Hepatocyte (in vitro differentiated cells): ENCODE results near the gene LYZL4. TPM values are rescaled to one million over a fixed set of nuclear protein-coding genes. Genes with fewer than 3 reads are reported as not detected.

ENCODE experiments used
- DNase-seq: peaks from one replicate; pipeline ENCODE4 v3.0.0-alpha.2; 2016; ENCODE audit warnings: low spot score
- H2AFZ ChIP-seq: fragments of 200-600 bp; sonication (generic); 2 replicates; pipeline ENCODE4 v1.6.0; 2016; ENCODE audit warnings: antibody characterized with exemption, mild to moderate bottlenecking
- H3K27ac ChIP-seq: fragments of 200-600 bp; sonication (generic); 2 replicates; pipeline ENCODE4 v1.5.1; 2016; ENCODE audit warnings: mild to moderate bottlenecking
- H3K27me3 ChIP-seq: fragments of 200-600 bp; sonication (generic); 2 replicates; pipeline ENCODE4 v1.6.1; 2016
- H3K36me3 ChIP-seq: fragments of 200-600 bp; sonication (generic); replicated peaks from 2 replicates; pipeline ENCODE4 v1.5.1; 2016; ENCODE audit warnings: low read depth; ENCODE audit not compliant: insufficient read depth
- H3K4me1 ChIP-seq: fragments of 200-600 bp; sonication (generic); 2 replicates; pipeline ENCODE4 v1.5.1; 2016; ENCODE audit warnings: mild to moderate bottlenecking, moderate library complexity; ENCODE audit not compliant: insufficient read depth
- H3K4me2 ChIP-seq: fragments of 200-600 bp; sonication (generic); 2 replicates; pipeline ENCODE4 v1.6.0; 2016
- H3K4me3 ChIP-seq: fragments of 200-600 bp; sonication (generic); 2 replicates; pipeline ENCODE4 v1.5.1; 2016; ENCODE audit warnings: mild to moderate bottlenecking
- H3K79me2 ChIP-seq: fragments of 200-600 bp; sonication (generic); 2 replicates; pipeline ENCODE4 v1.6.0; 2017; ENCODE audit warnings: mild to moderate bottlenecking
- H3K9me2 ChIP-seq: fragments of 200-600 bp; sonication (generic); replicated peaks from 2 replicates; pipeline ENCODE4 v1.6.0; 2017; ENCODE audit warnings: mild to moderate bottlenecking; ENCODE audit not compliant: insufficient read depth
- H3K9me3 ChIP-seq: fragments of 200-600 bp; sonication (generic); 2 replicates; pipeline ENCODE4 v1.5.1; 2016; ENCODE audit warnings: low read depth, mild to moderate bottlenecking
- H4K20me1 ChIP-seq: fragments of 200-600 bp; sonication (generic); 2 replicates; pipeline ENCODE4 v1.6.0; 2016; ENCODE audit warnings: mild to moderate bottlenecking; ENCODE audit not compliant: insufficient read depth, poor library complexity, severe bottlenecking
- EZH2 ChIP-seq: fragments of 200-600 bp; sonication (generic); IDR thresholded peaks from 2 replicates; pipeline ENCODE4 v1.6.1; 2016; ENCODE audit warnings: antibody characterized with exemption, mild to moderate bottlenecking, borderline replicate concordance
- EZH2phosphoT487 ChIP-seq: fragments of 200-600 bp; sonication (generic); IDR thresholded peaks from one replicate; pipeline ENCODE4 v1.6.1; 2018; ENCODE audit warnings: antibody characterized with exemption, mild to moderate bottlenecking, low read depth, moderate library complexity; ENCODE audit not compliant: unreplicated experiment, severe bottlenecking
- WGBS: methylation state at CpG from one replicate; pipeline ENCODE4 v1.1.6; 2016; ENCODE audit warnings: low lambda C conversion rate; ENCODE audit errors: missing lambda C conversion rate; 5-methylcytosine and 5-hydroxymethylcytosine counted together
- polyA plus RNA-seq: library from polyadenylated mRNA; unstranded; fragments of >200 nt; fragmentation: Nextera tagmentation; extraction: Ambion mirVana; gene quantifications from 2 replicates; pipeline ENCODE4 v1.2.1, GENCODE V29; 2016
- total RNA-seq: library from RNA; depleted of rRNA; stranded (reverse); fragments of >200 nt; gene quantifications from 2 replicates; pipeline ENCODE4 v1.2.3, GENCODE V29; 2014
- TF ChIP-seq, protein P1 (sequence below): fragments of 200-600 bp; sonication (generic); IDR thresholded peaks from 2 replicates; pipeline ENCODE4 v1.5.1; 2016; ENCODE audit warnings: antibody characterized with exemption, mild to moderate bottlenecking; ENCODE audit not compliant: poor library complexity

The LYZL4 gene
- total RNA-seq, result not detected in 2 replicates
- not detected in 2 replicates for polyA plus RNA-seq

DNA sequence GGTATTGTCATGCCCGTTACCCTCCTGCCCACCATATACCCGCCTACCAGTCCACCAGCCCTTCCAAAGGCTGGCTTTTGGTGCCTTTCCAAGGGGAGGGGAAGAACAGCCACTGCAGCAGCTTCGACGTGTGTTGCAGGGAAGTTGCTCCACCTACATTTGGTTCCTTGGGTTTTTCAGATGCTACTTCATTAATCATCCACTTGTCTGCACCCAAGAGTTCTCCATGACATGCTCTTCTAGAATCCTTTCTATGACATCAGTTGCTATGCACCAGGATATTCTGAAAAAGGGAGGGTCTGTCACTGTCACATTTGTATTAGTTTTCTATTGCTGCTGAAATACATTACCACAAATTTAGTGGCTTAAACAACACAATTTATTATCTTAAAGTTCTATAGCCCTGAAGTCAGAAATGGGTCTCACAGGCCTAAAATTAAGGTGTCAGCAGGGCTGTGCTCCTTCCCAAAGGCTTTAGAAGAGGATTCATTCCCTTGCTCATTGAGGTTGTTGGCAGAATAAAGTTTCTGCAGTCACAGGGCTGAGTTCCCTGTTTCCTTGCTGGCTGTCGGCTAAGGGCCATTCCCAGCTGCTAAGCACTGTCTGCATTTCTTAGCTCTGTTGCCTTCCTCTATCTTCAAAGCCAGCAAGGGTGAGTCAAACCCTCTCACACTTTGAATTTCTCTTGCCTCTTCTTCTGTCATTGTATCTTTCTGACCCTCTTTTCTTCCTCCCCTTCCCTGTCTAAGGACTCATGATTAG lies at the start of gene LYZL4:
Gene LYZL4, minus strand, starts transcription at position 241 of the 762 bp plus-strand sequence. CDS start 3,359 bp downstream, outside the sequence.
- no peak within 1 kb of the TSS for H3K4me3 ChIP-seq
- no peaks in the 10 kb centered on the region for H3K9me3 ChIP-seq
- WGBS, result 64% methylated on average over 5 of the region's 5 CpGs
- no peaks in the 10 kb centered on the region for H3K4me1 ChIP-seq
- no peaks in the 10 kb centered on the region for H3K79me2 ChIP-seq
- no peaks in the 10 kb centered on the region for H3K36me3 ChIP-seq
- DNase-seq, result no peak
- no peak within 1 kb of the TSS for H3K27ac ChIP-seq
- no peaks in the 10 kb centered on the region for H3K9me2 ChIP-seq
- TF ChIP-seq EZH2 (no peak), EZH2phosphoT487 (no peak)
- TF ChIP-seq, protein P1, sequence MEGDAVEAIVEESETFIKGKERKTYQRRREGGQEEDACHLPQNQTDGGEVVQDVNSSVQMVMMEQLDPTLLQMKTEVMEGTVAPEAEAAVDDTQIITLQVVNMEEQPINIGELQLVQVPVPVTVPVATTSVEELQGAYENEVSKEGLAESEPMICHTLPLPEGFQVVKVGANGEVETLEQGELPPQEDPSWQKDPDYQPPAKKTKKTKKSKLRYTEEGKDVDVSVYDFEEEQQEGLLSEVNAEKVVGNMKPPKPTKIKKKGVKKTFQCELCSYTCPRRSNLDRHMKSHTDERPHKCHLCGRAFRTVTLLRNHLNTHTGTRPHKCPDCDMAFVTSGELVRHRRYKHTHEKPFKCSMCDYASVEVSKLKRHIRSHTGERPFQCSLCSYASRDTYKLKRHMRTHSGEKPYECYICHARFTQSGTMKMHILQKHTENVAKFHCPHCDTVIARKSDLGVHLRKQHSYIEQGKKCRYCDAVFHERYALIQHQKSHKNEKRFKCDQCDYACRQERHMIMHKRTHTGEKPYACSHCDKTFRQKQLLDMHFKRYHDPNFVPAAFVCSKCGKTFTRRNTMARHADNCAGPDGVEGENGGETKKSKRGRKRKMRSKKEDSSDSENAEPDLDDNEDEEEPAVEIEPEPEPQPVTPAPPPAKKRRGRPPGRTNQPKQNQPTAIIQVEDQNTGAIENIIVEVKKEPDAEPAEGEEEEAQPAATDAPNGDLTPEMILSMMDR, result no peak
- H3K27me3 ChIP-seq, result peaks cover 10% of the 10 kb centered on the region
- no peak within 1 kb of the TSS for H3K4me2 ChIP-seq
- H4K20me1 ChIP-seq, result no peaks in the 10 kb centered on the region
- no peak within 1 kb of the TSS for H2AFZ ChIP-seq

- TF ChIP-seq EZH2 (no peak), EZH2phosphoT487 (no peak)
- TF ChIP-seq, protein P1, result no peak
- no peaks in the 10 kb centered on the region for H3K27me3 ChIP-seq
- no peaks in the 10 kb centered on the region for H4K20me1 ChIP-seq
- no peaks in the 10 kb centered on the region for H3K9me2 ChIP-seq
- no peak overlapping the region for H3K27ac ChIP-seq
- H3K4me1 ChIP-seq, result no peaks in the 10 kb centered on the region
- H2AFZ ChIP-seq, result no peak overlapping the region
- no peak overlapping the region for H3K4me3 ChIP-seq
- H3K4me2 ChIP-seq, result no peak overlapping the region
- no peaks in the 10 kb centered on the region for H3K36me3 ChIP-seq
- no peak for DNase-seq
- no peaks in the 10 kb centered on the region for H3K9me3 ChIP-seq
- no peaks in the 10 kb centered on the region for H3K79me2 ChIP-seq
These were observed 48.7 kb upstream of the LYZL4 start for GRCh38 chr3:42459151-42459550.

GRCh38 chr3:42456211-42456610 lies 45.8 kb upstream of the LYZL4 start:
- H3K79me2 ChIP-seq, result no peaks in the 10 kb centered on the region

More at GRCh38 chr3:42456211-42456610, 45.8 kb upstream of the LYZL4 start:
- no peaks in the 10 kb centered on the region for H3K4me1 ChIP-seq
- no peak overlapping the region for H3K4me2 ChIP-seq
- no peak overlapping the region for H2AFZ ChIP-seq
- no peaks in the 10 kb centered on the region for H3K27me3 ChIP-seq
- H3K27ac ChIP-seq, result no peak overlapping the region
- no peak for DNase-seq
- no peak overlapping the region for H3K4me3 ChIP-seq
- no peaks in the 10 kb centered on the region for H3K36me3 ChIP-seq
- H3K9me2 ChIP-seq, result no peaks in the 10 kb centered on the region
- H4K20me1 ChIP-seq, result no peaks in the 10 kb centered on the region
- TF ChIP-seq, protein P1, result no peak
- no peak for TF ChIP-seq EZH2
- TF ChIP-seq EZH2phosphoT487, result no peak
- H3K9me3 ChIP-seq, result no peaks in the 10 kb centered on the region
